NCI-H1048 (cell line): Measurements from ENCODE around the gene PLA2G12A.

ENCODE experiments used
- DNase-seq: peaks from one replicate; lab custom pipeline; 2025; lab: John Stamatoyannopoulos, UW

Gene PLA2G12A

DNA sequence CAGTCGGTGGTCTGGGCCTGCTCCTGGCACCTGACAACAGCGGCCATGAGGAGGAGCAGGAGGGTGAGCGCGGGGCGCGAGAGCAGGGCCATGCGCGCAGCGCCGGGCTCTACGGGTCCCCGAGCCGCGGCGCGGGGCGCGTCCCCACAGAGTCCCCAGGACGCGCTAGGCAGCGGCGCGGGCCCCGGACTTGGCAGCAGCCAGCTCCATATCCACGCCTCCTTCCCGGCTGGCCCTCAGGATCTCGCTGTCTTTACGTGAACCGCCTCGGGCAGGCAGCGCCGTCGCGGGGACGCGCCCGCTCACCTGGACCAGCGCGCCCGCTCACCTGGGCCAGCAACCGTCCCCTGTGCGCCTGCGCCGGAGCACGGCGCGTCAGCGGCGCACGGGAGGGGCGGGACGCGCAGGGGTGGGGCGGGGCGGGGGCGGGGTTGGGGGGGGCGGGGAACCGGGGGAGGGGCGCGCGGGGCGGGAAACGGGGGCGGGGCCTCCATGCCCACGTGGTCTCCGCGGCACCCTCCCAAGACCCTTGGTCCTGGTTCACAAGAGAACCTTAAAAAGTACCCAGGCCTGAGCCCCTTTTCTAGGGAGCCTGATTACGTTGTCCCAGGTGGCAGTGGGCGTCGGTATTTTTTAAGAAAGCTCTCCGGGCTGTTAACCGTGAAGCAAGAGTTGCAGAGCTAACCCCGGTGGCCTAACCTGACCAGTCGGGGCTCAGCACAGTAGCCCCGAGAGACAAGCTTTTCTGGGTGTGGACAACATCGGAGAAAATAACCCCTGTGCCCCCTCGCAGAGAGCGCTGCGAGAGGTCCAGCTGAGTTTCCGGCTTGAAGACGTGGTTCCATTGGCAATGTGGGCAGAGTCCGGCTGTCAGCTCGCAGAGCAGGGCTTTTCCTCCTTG lies at the start of gene PLA2G12A:
PLA2G12A (minus strand) TSS at position 353 of the 901 bp plus-strand sequence; CDS start at position 92, 261 bp downstream.
- peak; percentile 82 for DNase-seq

GRCh38 chr4:109764789-109765402 lies 35.0 kb upstream of the PLA2G12A start:
- no peak for DNase-seq

DNA sequence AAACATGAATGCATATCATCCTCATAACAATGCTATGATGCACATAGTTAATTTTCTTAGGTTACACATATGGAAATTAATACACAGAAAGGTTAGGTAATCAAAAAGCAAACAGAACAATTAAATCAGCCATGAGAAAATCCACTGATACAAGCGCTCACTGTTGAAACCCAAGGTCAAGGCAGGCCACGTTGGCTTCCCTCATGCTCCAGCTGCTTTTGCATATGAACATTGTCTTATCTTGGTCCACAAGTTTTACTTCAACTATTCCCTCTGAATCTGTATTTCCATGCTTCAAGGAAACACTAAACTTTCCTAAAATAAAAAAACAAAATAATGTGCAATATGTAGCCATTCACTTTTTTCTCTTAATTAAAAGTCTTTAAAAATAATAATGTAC lies 34.5 kb upstream of the PLA2G12A start:
- no peak for DNase-seq

GRCh38 chr4:109760682-109761081 lies 30.8 kb upstream of the PLA2G12A start:
- DNase-seq: no peak

GRCh38 chr4:109755656-109756055 lies 25.8 kb upstream of the PLA2G12A start:
- no peak for DNase-seq

- no peak for DNase-seq
Measured at GRCh38 chr4:109754093-109754857, 24.4 kb upstream of the PLA2G12A start.

DNA sequence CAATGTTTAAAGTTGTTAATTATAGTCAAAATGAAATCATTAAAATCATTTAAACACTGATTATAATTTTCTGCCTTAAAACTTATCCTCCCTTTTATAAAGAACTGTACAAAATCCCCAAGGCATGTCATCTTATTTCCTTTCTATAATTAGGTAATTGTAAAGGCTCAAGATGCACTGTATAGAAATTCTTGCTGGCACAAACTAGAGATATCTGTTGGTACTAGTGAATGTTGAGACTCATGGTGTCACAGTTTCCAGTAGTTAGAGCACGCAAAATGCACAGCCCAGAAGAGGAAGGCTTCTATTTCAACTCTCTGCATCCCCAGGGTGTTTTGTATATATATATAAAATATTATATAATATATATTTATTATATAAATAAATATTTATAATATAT lies 22.7 kb upstream of the PLA2G12A start:
- no peak for DNase-seq

- no peak for DNase-seq
Measured at GRCh38 chr4:109751852-109752251, 22.0 kb upstream of the PLA2G12A start.

- no peak for DNase-seq
Measured at GRCh38 chr4:109750652-109751244, 20.9 kb upstream of the PLA2G12A start.

- DNase-seq: no peak
Measured at GRCh38 chr4:109749388-109750082, 19.7 kb upstream of the PLA2G12A start.

DNA sequence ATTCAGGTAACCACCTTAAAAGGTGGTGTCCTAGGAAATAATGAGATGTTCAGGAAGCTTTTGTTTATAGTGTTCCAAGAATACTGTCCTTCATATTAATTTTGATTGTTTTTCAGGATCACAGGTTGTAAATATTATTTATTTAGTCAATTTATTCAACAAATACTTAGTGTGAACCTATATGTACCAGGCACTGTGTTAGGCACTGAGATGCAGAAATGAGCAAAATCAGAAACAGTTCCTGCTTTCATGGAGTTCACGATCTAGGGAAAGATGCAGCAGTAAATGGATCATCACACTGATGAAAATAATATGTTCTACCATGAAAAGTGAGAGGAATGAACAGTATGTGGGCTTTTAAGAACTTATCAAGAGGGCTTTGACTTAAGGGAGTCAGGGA lies 18.2 kb upstream of the PLA2G12A start:
- DNase-seq: no peak

DNA sequence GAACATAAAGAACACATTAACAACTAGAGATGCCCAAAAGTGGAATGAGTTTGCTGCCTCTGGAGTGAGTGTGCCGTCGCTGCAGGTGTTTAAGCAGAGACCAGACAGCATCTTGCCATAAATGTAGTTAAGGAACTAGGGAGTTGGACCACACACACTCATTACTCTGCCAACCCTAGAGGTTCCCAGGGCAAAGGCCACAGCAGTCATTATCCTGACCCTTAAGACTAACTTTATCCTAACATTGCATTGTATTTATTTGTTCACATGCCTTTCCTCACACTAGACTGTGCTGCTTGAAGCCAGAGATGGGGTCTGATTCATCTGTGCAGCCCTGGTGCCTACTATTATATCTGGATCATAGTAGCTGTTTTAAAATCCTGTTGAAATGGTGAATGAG lies 16.9 kb upstream of the PLA2G12A start:
- no peak for DNase-seq

DNA sequence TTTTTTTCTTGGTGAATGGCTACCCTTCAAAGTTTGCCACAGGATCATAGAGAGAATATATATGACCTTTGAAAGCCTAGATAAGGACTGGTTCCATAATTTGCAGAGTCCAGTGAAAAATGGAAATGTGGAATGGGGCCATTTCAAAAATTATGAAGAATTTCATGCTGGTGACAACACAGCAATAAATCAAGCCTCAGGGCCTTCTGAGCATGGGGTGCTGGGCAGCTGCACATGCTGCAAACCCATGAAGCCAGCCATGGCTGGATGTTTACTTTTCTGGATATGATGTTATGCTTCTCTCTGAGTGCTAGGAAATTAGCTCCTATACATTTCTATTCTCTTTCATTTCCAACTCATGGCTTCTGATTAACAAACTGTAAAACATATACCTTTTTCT lies 16.0 kb upstream of the PLA2G12A start:
- no peak for DNase-seq

DNA sequence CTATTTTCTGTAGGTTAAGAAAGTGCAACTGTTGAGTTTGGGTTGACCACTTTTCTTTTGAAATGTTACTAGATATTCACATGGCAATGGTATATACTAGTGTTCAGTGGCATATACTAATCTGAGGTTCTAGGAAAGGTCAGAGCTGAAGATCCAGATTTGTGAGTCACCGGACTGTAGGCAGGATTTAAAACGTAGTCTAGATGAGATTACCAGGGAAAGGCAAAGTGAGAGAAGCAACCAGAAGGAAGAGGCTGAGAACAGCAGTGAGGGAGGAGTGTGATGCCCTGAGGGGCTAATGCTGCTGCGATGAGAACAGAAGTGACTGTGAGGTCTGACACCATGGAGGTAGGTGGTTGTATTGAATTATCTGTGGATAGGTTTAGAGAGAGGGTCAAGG lies 9.7 kb upstream of the PLA2G12A start:
- no peak for DNase-seq

- DNase-seq: no peak
Measured at GRCh38 chr4:109738104-109738872, 8.4 kb upstream of the PLA2G12A start.

DNA sequence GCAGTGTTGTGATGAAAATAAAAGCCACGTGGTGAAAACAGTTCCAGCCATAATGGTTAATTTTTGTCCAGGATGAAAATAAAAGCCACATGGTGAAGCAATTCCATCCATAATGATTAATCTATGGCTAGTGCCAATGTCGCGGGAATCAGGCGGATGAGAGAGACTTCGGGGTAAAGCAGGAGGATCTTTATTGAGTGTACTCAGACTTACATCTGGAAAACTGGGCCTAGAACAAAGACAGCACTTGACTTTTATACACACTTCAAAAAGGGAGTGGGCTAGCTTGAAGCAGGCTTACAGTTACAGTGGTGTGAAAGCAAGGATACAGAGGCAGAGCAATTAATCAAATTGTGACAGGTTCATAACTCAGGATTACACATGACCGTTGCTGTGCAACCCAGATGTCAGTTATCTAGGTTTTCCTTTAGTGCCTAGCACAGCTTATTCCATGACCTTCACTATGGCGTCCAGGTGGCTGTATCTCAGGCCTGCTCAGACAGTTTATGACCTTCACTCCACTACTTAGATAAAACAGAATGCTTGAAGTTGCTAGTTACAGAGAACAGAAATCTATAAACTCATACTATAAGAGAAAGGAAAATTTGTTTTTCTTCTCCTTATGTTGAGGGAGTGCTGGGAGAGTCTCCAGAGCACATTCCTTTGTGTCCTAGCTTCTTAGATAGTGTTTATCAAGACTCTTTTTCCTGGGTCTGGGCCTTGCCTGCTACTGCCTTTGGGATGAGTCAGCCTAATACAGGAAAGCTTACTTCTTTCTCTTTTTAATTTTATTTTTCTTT lies 5.9 kb upstream of the PLA2G12A start:
- no peak for DNase-seq

GRCh38 chr4:109733728-109734127 lies 3.9 kb upstream of the PLA2G12A start:
- DNase-seq: no peak

GRCh38 chr4:109730619-109731545 lies 1.0 kb upstream of the PLA2G12A start:
- no peak for DNase-seq
